Ascending aorta (tissue), 2 donors: ENCODE results near the gene SSR1. TPM values are rescaled to one million over a fixed set of nuclear protein-coding genes. Genes with fewer than 3 reads are reported as not detected.

Experiments used
- DNase-seq, 2 donors: peaks; one replicate each; pipeline ENCODE4 v3.0.0-alpha.2; 2019; ENCODE audit warnings: low spot score in 2 of 2
- H3K27ac ChIP-seq, 2 donors: fragments of 200-600 bp; sonication (generic); one replicate each; pipeline ENCODE4 v1.5.1; 2016 to 2017; ENCODE audit warnings: mild to moderate bottlenecking in 1 of 2
- H3K27me3 ChIP-seq: fragments of 200-600 bp; sonication (generic); one replicate; pipeline ENCODE4 v1.5.1; 2017
- H3K36me3 ChIP-seq, 2 donors: fragments of 200-600 bp; sonication (generic); one replicate each; pipeline ENCODE4 v1.5.1; 2016
- H3K4me1 ChIP-seq, 2 donors: fragments of 200-600 bp; sonication (generic); one replicate each; pipeline ENCODE4 v1.5.1; 2016 to 2017; ENCODE audit warnings: mild to moderate bottlenecking in 1 of 2
- H3K4me3 ChIP-seq, 2 donors: fragments of 200-600 bp; sonication (generic); one replicate each; pipeline ENCODE4 v1.5.1; 2016 to 2017; ENCODE audit warnings: mild to moderate bottlenecking in 1 of 2
- H3K9me3 ChIP-seq, 2 donors: fragments of 200-600 bp; sonication (generic); one replicate each; pipeline ENCODE4 v1.5.1; 2016
- intact Hi-C: fragments of 100-400 bp; cut with DNase I; formaldehyde crosslinking; loops from one replicate; pipeline ENCODE4 v1.15.1; 2023
- total RNA-seq: library from RNA; depleted of rRNA; stranded (reverse); fragments of >200 nt; gene quantifications from one replicate; pipeline ENCODE4 v1.1.0, GENCODE V29; 2016
- TF ChIP-seq, protein P1 (sequence below), 3 experiments: fragments of 200-600 bp in 2 of 3; fragments of 450-650 bp in 1 of 3; sonication (generic) in 2 of 3; IDR thresholded peaks; one replicate each; pipeline ENCODE4 v1.5.1; 2016 to 2019; ENCODE audit warnings: antibody characterized with exemption in 3 of 3, mild to moderate bottlenecking in 1 of 3, moderate library complexity in 1 of 3

Gene SSR1
- total RNA-seq, 1 donor from 2014 or later = 46.4 TPM

DNA sequence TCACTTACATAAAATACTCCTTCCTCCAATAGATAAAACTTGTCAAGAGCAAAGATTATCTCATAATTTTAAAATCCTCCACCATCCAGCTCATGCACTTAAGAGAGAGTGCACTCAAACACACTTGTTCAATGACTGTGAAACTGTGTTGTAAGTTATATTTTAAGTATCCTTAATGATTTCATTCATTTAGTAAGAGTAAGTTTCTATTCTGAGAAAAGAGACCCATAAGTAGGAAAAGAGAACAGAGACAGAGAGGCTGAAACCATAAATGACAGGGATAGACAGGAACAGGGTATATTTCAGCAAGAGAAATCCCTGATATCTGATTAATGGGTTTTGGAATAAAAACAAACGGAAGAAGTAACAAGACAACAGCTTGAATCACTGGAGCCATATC, 8.2 kb downstream of the SSR1 start:
- peaks cover 47 to 95% of the 10 kb centered on the region in 2 donors for H3K36me3 ChIP-seq
- H3K4me3 ChIP-seq = no peak overlapping the region
- H3K27ac ChIP-seq = no peak overlapping the region
- intact Hi-C loops = no loop called here
- no peak for DNase-seq
- H3K9me3 ChIP-seq = no peaks in the 10 kb centered on the region
- no peaks in the 10 kb centered on the region for H3K27me3 ChIP-seq
- no peaks in the 10 kb centered on the region for H3K4me1 ChIP-seq
- TF ChIP-seq, protein P1, sequence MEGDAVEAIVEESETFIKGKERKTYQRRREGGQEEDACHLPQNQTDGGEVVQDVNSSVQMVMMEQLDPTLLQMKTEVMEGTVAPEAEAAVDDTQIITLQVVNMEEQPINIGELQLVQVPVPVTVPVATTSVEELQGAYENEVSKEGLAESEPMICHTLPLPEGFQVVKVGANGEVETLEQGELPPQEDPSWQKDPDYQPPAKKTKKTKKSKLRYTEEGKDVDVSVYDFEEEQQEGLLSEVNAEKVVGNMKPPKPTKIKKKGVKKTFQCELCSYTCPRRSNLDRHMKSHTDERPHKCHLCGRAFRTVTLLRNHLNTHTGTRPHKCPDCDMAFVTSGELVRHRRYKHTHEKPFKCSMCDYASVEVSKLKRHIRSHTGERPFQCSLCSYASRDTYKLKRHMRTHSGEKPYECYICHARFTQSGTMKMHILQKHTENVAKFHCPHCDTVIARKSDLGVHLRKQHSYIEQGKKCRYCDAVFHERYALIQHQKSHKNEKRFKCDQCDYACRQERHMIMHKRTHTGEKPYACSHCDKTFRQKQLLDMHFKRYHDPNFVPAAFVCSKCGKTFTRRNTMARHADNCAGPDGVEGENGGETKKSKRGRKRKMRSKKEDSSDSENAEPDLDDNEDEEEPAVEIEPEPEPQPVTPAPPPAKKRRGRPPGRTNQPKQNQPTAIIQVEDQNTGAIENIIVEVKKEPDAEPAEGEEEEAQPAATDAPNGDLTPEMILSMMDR (IDR thresholded peaks at IDR 0.05) = no peak

DNA sequence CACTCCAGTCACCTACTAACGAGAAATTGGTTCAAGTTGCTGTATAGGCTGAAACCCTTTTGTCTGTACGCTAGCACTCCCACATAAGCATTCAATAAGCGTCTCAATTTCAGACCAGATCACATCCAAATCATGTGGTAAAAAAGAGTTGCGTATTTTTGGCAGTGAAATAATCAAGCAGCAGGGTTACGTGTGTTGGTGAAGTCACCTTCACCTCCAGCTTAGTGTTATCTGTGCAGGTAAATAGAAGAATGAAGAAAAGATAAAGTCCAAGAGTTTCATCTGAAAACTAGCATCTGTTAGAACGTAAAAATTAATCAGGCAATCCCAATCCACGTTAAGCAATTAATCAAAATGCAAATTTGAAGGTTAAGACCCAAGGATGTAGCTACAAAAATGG, 11.3 kb downstream of the SSR1 start:
- H3K36me3 ChIP-seq = peaks cover 50 to 93% of the 10 kb centered on the region in 2 donors

DNA sequence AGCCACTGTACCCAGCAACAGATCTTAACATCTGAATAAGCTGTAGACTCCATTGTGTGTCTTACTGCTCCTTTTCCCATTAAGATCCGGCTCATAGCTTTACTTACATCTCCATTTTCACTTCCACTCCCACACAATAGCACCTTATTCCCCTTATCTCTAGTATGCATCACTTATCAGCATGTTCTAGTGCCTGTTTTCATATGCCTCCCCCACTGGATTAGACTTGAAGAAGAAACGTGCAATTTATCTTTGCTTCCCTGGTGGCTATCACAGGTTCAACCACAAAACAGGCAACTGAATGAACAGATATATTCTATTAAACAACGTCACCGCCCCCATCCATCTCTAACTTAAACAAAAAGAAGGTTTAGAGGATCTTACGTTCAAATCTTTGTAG, 12.1 kb downstream of the SSR1 start:
- Histone ChIP-seq H3K4me1 (no peaks in the 10 kb centered on the region), H3K4me3 (no peak overlapping the region), H3K9me3 (no peaks in the 10 kb centered on the region), H3K27ac (no peak overlapping the region), H3K36me3 (peaks cover 54 to 90% of the 10 kb centered on the region in 2 donors), H3K27me3 (no peaks in the 10 kb centered on the region)
- intact Hi-C loops = no loop called here
- TF ChIP-seq, protein P1 (IDR thresholded peaks at IDR 0.05) = no peak
- DNase-seq = no peak

More for the DNA sequence above, 11.3 kb downstream of the SSR1 start:
- Histone ChIP-seq H3K4me1 (no peaks in the 10 kb centered on the region), H3K4me3 (no peak overlapping the region), H3K27ac (no peak overlapping the region), H3K9me3 (no peaks in the 10 kb centered on the region), H3K27me3 (no peaks in the 10 kb centered on the region)
- DNase-seq = no peak
- intact Hi-C loops = no loop called here
- TF ChIP-seq, protein P1 (IDR thresholded peaks at IDR 0.05) = no peak

DNA sequence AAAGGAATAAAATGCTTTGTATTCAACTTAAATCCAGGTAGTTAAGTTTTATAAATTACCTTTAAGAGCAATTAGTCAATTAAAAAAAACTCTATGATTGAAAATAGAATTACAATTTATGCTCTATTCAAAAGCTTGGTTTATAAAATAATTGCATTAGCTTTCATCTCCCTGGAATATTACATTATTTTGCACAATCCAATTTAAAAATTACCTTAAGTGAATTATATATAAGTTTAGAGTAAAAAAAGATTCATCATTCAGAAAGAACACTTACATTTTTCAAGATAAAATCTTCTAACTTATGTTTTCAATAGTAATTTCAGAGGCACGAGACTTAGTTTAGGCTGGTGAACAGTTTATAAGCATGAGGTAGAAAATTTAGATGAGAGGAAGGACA, 14.9 kb downstream of the SSR1 start:
- H3K27ac ChIP-seq = no peak overlapping the region
- TF ChIP-seq, protein P1 (IDR thresholded peaks at IDR 0.05) = no peak
- no peaks in the 10 kb centered on the region for H3K27me3 ChIP-seq
- no peak overlapping the region for H3K4me3 ChIP-seq
- no peak for DNase-seq
- peaks cover 58 to 83% of the 10 kb centered on the region in 2 donors for H3K36me3 ChIP-seq
- intact Hi-C loops = no loop called here
- no peaks in the 10 kb centered on the region for H3K4me1 ChIP-seq
- no peaks in the 10 kb centered on the region for H3K9me3 ChIP-seq

DNA sequence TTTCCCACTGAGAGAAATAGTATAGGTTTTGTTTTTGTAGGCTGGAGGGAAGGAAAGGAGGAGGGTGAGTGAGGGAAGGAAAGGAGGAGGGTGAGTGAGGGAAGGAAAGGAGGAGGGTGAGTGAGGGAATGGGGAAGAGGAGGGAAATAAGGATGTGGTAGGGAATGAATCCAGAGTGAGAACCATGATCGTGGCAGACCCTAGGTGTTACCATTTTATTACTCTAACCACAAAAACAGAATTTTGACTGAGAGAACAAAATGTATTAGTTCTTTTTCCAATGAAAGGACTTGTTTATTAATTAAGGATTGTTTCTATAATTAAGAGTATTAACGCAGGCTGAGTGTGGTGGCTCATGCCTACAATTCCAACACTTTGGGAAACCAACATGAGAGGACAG, 16.4 kb downstream of the SSR1 start:
- intact Hi-C loops = no loop called here
- TF ChIP-seq, protein P1 (IDR thresholded peaks at IDR 0.05) = no peak
- no peaks in the 10 kb centered on the region for H3K4me1 ChIP-seq
- no peak for DNase-seq
- H3K27ac ChIP-seq = no peak overlapping the region
- peaks cover 51 to 82% of the 10 kb centered on the region in 2 donors for H3K36me3 ChIP-seq
- H3K4me3 ChIP-seq = no peak overlapping the region
- no peaks in the 10 kb centered on the region for H3K27me3 ChIP-seq
- no peaks in the 10 kb centered on the region for H3K9me3 ChIP-seq

DNA sequence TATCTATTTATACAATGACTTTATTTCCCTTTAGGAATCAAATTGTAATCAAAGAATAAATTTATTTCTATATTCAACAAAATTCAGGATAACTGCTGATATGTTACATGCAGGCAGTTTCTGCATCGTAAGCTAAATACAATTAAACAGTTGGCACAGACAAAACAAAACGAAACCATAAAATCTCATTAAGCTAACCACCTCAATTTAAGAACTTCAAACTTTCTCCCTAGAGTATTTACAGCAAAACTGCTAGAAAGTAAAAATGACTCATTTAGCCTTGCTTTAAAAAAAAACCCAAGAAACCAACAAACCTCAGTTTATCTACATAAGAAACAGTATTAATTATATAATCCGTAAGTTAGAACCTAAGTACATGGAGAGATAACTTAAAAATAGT, 17.1 kb downstream of the SSR1 start:
- intact Hi-C loops = no loop called here
- Histone ChIP-seq H3K36me3 (peaks cover 44 to 82% of the 10 kb centered on the region in 2 donors), H3K4me1 (no peaks in the 10 kb centered on the region), H3K27me3 (no peaks in the 10 kb centered on the region), H3K4me3 (no peak overlapping the region), H3K9me3 (no peaks in the 10 kb centered on the region), H3K27ac (no peak overlapping the region)
- TF ChIP-seq, protein P1 (IDR thresholded peaks at IDR 0.05) = no peak
- DNase-seq = no peak
